OCI-LY1 (cell line): ENCODE measurements around the gene BAIAP2L1.

Experiments used
- H2AFZ ChIP-seq: fragments of 200-600 bp; sonication (generic), shearing (Covaris generic); 2 replicates; pipeline ENCODE4 v1.6.0; 2014; ENCODE audit warnings: antibody characterized with exemption, mild to moderate bottlenecking, low read length
- H3F3A ChIP-seq: fragments of 200-600 bp; sonication (generic), shearing (Covaris generic); 2 replicates; pipeline ENCODE4 v1.6.0; 2014; ENCODE audit warnings: mild to moderate bottlenecking, antibody characterized with exemption, low read length, moderate library complexity; ENCODE audit not compliant: insufficient read depth
- H3K27ac ChIP-seq: fragments of 200-600 bp; sonication (generic); 2 replicates; pipeline ENCODE4 v1.5.1; 2014; ENCODE audit warnings: low read length, mixed run types, mild to moderate bottlenecking, low read depth; ENCODE audit not compliant: poor library complexity, severe bottlenecking
- H3K27me3 ChIP-seq: fragments of 200-600 bp; sonication (generic); 2 replicates; pipeline ENCODE4 v1.6.0; 2014; ENCODE audit warnings: antibody characterized with exemption, mild to moderate bottlenecking, low read length, moderate library complexity; ENCODE audit not compliant: insufficient read depth
- H3K36me3 ChIP-seq: fragments of 200-600 bp; sonication (generic); 2 replicates; pipeline ENCODE4 v1.6.1; 2014; ENCODE audit warnings: mild to moderate bottlenecking, antibody characterized with exemption, low read length, moderate library complexity, mixed read lengths; ENCODE audit not compliant: insufficient read depth
- H3K4me1 ChIP-seq: fragments of 200-600 bp; sonication (generic); 2 replicates; pipeline ENCODE4 v1.5.1; 2014; ENCODE audit warnings: mild to moderate bottlenecking, low read length, moderate library complexity; ENCODE audit not compliant: insufficient read depth, severe bottlenecking
- H3K4me2 ChIP-seq: fragments of 200-600 bp; sonication (generic), shearing (Covaris generic); 2 replicates; pipeline ENCODE4 v1.6.1; 2014; ENCODE audit warnings: low read length
- H3K4me3 ChIP-seq: fragments of 200-600 bp; sonication (generic); 2 replicates; pipeline ENCODE4 v1.5.1; 2014; ENCODE audit warnings: low read length, low read depth, mild to moderate bottlenecking, mixed read lengths; ENCODE audit not compliant: poor library complexity, severe bottlenecking
- H3K79me2 ChIP-seq: fragments of 200-600 bp; shearing (Covaris generic); 2 replicates; pipeline ENCODE4 v1.6.1; 2016; ENCODE audit warnings: mixed run types, low read length, mixed read lengths; ENCODE audit not compliant: insufficient read depth
- H3K9ac ChIP-seq: fragments of 200-600 bp; sonication (generic), shearing (Covaris generic); 2 replicates; pipeline ENCODE4 v1.6.1; 2014; ENCODE audit warnings: mild to moderate bottlenecking, low read length, mixed read lengths
- H3K9me2 ChIP-seq: fragments of 200-600 bp; sonication (generic), shearing (Covaris generic); 2 replicates; pipeline ENCODE4 v1.6.1; 2014; ENCODE audit warnings: low read depth, mild to moderate bottlenecking, low read length, mixed read lengths
- H3K9me3 ChIP-seq: fragments of 200-600 bp; shearing (Covaris generic); 2 replicates; pipeline ENCODE4 v1.6.1; 2014; ENCODE audit warnings: low read length, mixed read lengths
- H4K20me1 ChIP-seq: fragments of 200-600 bp; sonication (generic), shearing (Covaris generic); 2 replicates; pipeline ENCODE4 v1.6.0; 2016; ENCODE audit warnings: mild to moderate bottlenecking, low read length; ENCODE audit not compliant: insufficient read depth
- EZH2 ChIP-seq: fragments of 200-600 bp; sonication (generic), shearing (Covaris generic); IDR thresholded peaks from 2 replicates; pipeline ENCODE4 v1.8.0; 2017; ENCODE audit warnings: borderline replicate concordance, mixed run types, mild to moderate bottlenecking, antibody characterized with exemption, low read length, moderate library complexity, mixed read lengths
- TF ChIP-seq, protein P1 (sequence below): fragments of 200-600 bp; sonication (generic), shearing (Covaris generic); IDR thresholded peaks from 2 replicates; pipeline ENCODE4 v1.5.1; 2017; ENCODE audit warnings: mild to moderate bottlenecking, antibody characterized with exemption, low read length, moderate library complexity, mixed read lengths

BAIAP2L1 gene

DNA sequence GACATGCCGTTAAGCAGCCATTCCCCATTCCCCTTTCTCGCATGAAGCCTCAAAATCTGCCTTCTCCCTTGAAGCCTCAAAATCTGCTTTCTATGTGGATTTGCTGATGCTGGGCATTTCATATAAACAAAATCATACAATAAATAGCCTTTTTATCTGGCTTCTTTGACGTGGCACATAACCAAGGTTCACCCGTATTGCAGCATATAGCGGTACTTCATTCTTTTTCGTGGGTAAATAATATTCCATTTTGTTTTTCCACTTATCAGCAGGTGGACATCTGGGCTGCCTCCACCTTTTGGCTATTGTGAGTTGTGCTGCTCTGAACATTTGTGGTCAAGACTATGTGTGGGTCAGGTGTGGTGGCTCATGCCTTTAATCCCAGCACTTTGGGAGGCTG lies 62.4 kb downstream of the BAIAP2L1 start:
- no peaks in the 10 kb centered on the region for H4K20me1 ChIP-seq
- no peak for TF ChIP-seq EZH2
- TF ChIP-seq, protein P1, sequence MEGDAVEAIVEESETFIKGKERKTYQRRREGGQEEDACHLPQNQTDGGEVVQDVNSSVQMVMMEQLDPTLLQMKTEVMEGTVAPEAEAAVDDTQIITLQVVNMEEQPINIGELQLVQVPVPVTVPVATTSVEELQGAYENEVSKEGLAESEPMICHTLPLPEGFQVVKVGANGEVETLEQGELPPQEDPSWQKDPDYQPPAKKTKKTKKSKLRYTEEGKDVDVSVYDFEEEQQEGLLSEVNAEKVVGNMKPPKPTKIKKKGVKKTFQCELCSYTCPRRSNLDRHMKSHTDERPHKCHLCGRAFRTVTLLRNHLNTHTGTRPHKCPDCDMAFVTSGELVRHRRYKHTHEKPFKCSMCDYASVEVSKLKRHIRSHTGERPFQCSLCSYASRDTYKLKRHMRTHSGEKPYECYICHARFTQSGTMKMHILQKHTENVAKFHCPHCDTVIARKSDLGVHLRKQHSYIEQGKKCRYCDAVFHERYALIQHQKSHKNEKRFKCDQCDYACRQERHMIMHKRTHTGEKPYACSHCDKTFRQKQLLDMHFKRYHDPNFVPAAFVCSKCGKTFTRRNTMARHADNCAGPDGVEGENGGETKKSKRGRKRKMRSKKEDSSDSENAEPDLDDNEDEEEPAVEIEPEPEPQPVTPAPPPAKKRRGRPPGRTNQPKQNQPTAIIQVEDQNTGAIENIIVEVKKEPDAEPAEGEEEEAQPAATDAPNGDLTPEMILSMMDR: no peak
- H3K9me3 ChIP-seq: no peaks in the 10 kb centered on the region
- no peak overlapping the region for H3K4me2 ChIP-seq
- no peak overlapping the region for H3K4me3 ChIP-seq
- H3K36me3 ChIP-seq: no peaks in the 10 kb centered on the region
- H3K9me2 ChIP-seq: no peaks in the 10 kb centered on the region
- no peaks in the 10 kb centered on the region for H3F3A ChIP-seq
- no peaks in the 10 kb centered on the region for H3K4me1 ChIP-seq
- no peak overlapping the region for H2AFZ ChIP-seq
- 0 out of 2 replicates have a peak, but pooled peaks cover 4% of the 10 kb centered on the region for H3K27me3 ChIP-seq
- H3K9ac ChIP-seq: no peak overlapping the region
- H3K79me2 ChIP-seq: no peaks in the 10 kb centered on the region
- H3K27ac ChIP-seq: no peak overlapping the region

- H3K4me2 ChIP-seq: no peak overlapping the region
- no peak overlapping the region for H2AFZ ChIP-seq
- H3K4me3 ChIP-seq: no peak overlapping the region
- H3K27me3 ChIP-seq: no peaks in the 10 kb centered on the region; the same call in 1 of the 2 replicates
- no peaks in the 10 kb centered on the region for H4K20me1 ChIP-seq
- no peaks in the 10 kb centered on the region for H3K36me3 ChIP-seq
- H3K27ac ChIP-seq: no peak overlapping the region
- H3K9ac ChIP-seq: no peak overlapping the region
- H3F3A ChIP-seq: no peaks in the 10 kb centered on the region
- TF ChIP-seq, protein P1: no peak
- no peak for TF ChIP-seq EZH2
- H3K9me3 ChIP-seq: no peaks in the 10 kb centered on the region
- H3K4me1 ChIP-seq: no peaks in the 10 kb centered on the region
- no peaks in the 10 kb centered on the region for H3K9me2 ChIP-seq
- H3K79me2 ChIP-seq: no peaks in the 10 kb centered on the region
Observed at GRCh38 chr7:98335411-98335977, 65.4 kb downstream of the BAIAP2L1 start.

GRCh38 chr7:98334081-98334480 lies 66.8 kb downstream of the BAIAP2L1 start:
- Histone ChIP-seq H3K4me2 (no peak overlapping the region), H2AFZ (no peak overlapping the region), H3K79me2 (no peaks in the 10 kb centered on the region), H4K20me1 (no peaks in the 10 kb centered on the region), H3K4me3 (no peak overlapping the region), H3K9me3 (no peaks in the 10 kb centered on the region), H3K9me2 (no peaks in the 10 kb centered on the region), H3K4me1 (no peaks in the 10 kb centered on the region), H3K36me3 (no peaks in the 10 kb centered on the region), H3F3A (no peaks in the 10 kb centered on the region), H3K27me3 (no peaks in the 10 kb centered on the region; the same call in 1 of the 2 replicates), H3K9ac (no peak overlapping the region), H3K27ac (no peak overlapping the region)
- TF ChIP-seq, protein P1: no peak
- TF ChIP-seq EZH2: no peak
